ENCODE data around the gene CPSF4L. TPM values are rescaled to one million over a fixed set of nuclear protein-coding genes. Genes with fewer than 3 reads are reported as not detected.

CPSF4L gene
- total and polyA plus RNA-seq, 2 donors (not counting 3 experiments of a cell fraction or from before 2014, with no cell fraction given) = not detected

- no peaks in the 10 kb centered on the region for H4K20me1 ChIP-seq (replicated peaks; ENCODE audit: control insufficient read depth, extremely low read depth, insufficient read depth, low read length)
- DNase-seq (ENCODE audit: low read depth, low spot score) (no peak), FAIRE-seq (no peak)
- no peaks in the 10 kb centered on the region for H3K9me1 ChIP-seq (replicated peaks; ENCODE audit: control insufficient read depth, extremely low read depth, insufficient read depth, low read length)
- H3K27ac ChIP-seq (ENCODE audit: insufficient read depth, low read depth, low read length) = no peak overlapping the region
- intact Hi-C loops (cut with micrococcal nuclease) (loop anchor here (5.0 kb wide), 1 partner anchor 61 kb away; a partner anchor contains a TSS), dilution Hi-C loops (cut with MboI; ENCODE audit: extremely low pct_ligation_motif_present, low sequenced_read_pairs) (no loop called here)
- no peak overlapping the region for H2AFZ ChIP-seq (ENCODE audit: low read depth, low read length)
- H3K4me3 ChIP-seq (replicated peaks in 1 of 3; ENCODE audit: insufficient read depth in 1 of 3, low read depth in 1 of 3, low read length in 3 of 3) = no peak overlapping the region
- no peaks in the 10 kb centered on the region for H3K27me3 ChIP-seq (ENCODE audit: control insufficient read depth in 2 of 2, insufficient read depth in 2 of 2, low read length in 2 of 2)
- H3K4me1 ChIP-seq (ENCODE audit: control insufficient read depth, extremely low read depth, insufficient read depth, low read length) = peaks cover 25% of the 10 kb centered on the region
- ChIA-PET POLR2A (no interaction called here), CTCF (interaction anchor here (2.9 kb wide), 1 partner anchor 77 kb away, joined by 12 read pairs; no protein-coding TSS in a partner anchor)
- TF ChIP-seq MYC (IDR thresholded peaks at IDR 0.05; ENCODE audit: low read depth, low read length) = no peak
- no peak for TF ChIP-seq FOS (IDR thresholded peaks at IDR 0.05; ENCODE audit: borderline replicate concordance, insufficient read depth, low read length)
- no peak for TF ChIP-seq EZH2 (IDR thresholded peaks at IDR 0.05; ENCODE audit: borderline replicate concordance, low read depth, low read length, severe bottlenecking)
- no peak for TF ChIP-seq GATA2 (IDR thresholded peaks at IDR 0.05; ENCODE audit: insufficient read depth, insufficient read length, low read depth, low read length)
- no peak for TF ChIP-seq MAX (IDR thresholded peaks at IDR 0.05; ENCODE audit: insufficient read depth, insufficient read length)
- no peak for TF ChIP-seq POLR2AphosphoS5 (IDR thresholded peaks at IDR 0.05; ENCODE audit: insufficient read depth, low read depth, low read length)
- H3K79me2 ChIP-seq (ENCODE audit: control insufficient read depth, insufficient read depth, low read length) = peaks cover 64% of the 10 kb centered on the region
- no peaks in the 10 kb centered on the region for H3K9me3 ChIP-seq (replicated peaks; ENCODE audit: control insufficient read depth, insufficient read depth, low read length)
- no peak overlapping the region for H3K9ac ChIP-seq (replicated peaks; ENCODE audit: extremely low read depth, insufficient read depth, low read length)
- no TSS peak for BruUV-seq (replicated peaks)
- H3K36me3 ChIP-seq (ENCODE audit: control insufficient read depth in 2 of 2, extremely low read depth in 1 of 2, insufficient read depth in 2 of 2, low read length in 2 of 2) = no peaks in the 10 kb centered on the region
- no peak overlapping the region for H3K4me2 ChIP-seq (ENCODE audit: insufficient read depth, low read length)
Observed at GRCh38 chr17:73293480-73293911, 31.8 kb upstream of the CPSF4L start.

GRCh38 chr17:73293031-73293430 is 31.4 kb upstream of the CPSF4L start:
- ChIA-PET POLR2A (no interaction called here), CTCF (interaction anchor here (1.5 to 2.9 kb wide), 2 partner anchors 11 to 77 kb away, joined by 7 to 12 read pairs; no protein-coding TSS in a partner anchor)
- no peak overlapping the region for H3K4me3 ChIP-seq (replicated peaks in 1 of 3; ENCODE audit: insufficient read depth in 1 of 3, low read depth in 1 of 3, low read length in 3 of 3)
- no peaks in the 10 kb centered on the region for H3K9me1 ChIP-seq (replicated peaks; ENCODE audit: control insufficient read depth, extremely low read depth, insufficient read depth, low read length)
- TF ChIP-seq MAX (IDR thresholded peaks at IDR 0.05; ENCODE audit: insufficient read depth, insufficient read length) (no peak), MYC (IDR thresholded peaks at IDR 0.05; ENCODE audit: low read depth, low read length) (no peak), GATA2 (IDR thresholded peaks at IDR 0.05; ENCODE audit: insufficient read depth, insufficient read length, low read depth, low read length) (no peak), JUN (IDR thresholded peaks at IDR 0.05; ENCODE audit: borderline replicate concordance, insufficient read depth, insufficient read length, low read depth) (no peak)
- intact Hi-C loops (cut with micrococcal nuclease) = loop anchor here (5.0 kb wide), 1 partner anchor 61 kb away; a partner anchor contains a TSS
- no peak overlapping the region for H3K9ac ChIP-seq (replicated peaks; ENCODE audit: extremely low read depth, insufficient read depth, low read length)
- DNase-seq (ENCODE audit: low read depth, low spot score) = no peak
- FAIRE-seq = no peak
- peaks cover 25% of the 10 kb centered on the region for H3K4me1 ChIP-seq (ENCODE audit: control insufficient read depth, extremely low read depth, insufficient read depth, low read length)
- no peak overlapping the region for H3K27ac ChIP-seq (ENCODE audit: insufficient read depth, low read depth, low read length)
- no peaks in the 10 kb centered on the region for H4K20me1 ChIP-seq (replicated peaks; ENCODE audit: control insufficient read depth, extremely low read depth, insufficient read depth, low read length)
- H3K36me3 ChIP-seq (ENCODE audit: control insufficient read depth in 2 of 2, extremely low read depth in 1 of 2, insufficient read depth in 2 of 2, low read length in 2 of 2) = no peaks in the 10 kb centered on the region
- H3K4me2 ChIP-seq (ENCODE audit: insufficient read depth, low read length) = no peak overlapping the region
- no peak overlapping the region for H2AFZ ChIP-seq (ENCODE audit: low read depth, low read length)
- BruUV-seq (replicated peaks) = no TSS peak
- peaks cover 60% of the 10 kb centered on the region for H3K79me2 ChIP-seq (ENCODE audit: control insufficient read depth, insufficient read depth, low read length)
- no peaks in the 10 kb centered on the region for H3K9me3 ChIP-seq (replicated peaks; ENCODE audit: control insufficient read depth, insufficient read depth, low read length)
- dilution Hi-C loops (cut with MboI; ENCODE audit: extremely low pct_ligation_motif_present, low sequenced_read_pairs) = no loop called here
- H3K27me3 ChIP-seq (ENCODE audit: control insufficient read depth in 2 of 2, insufficient read depth in 2 of 2, low read length in 2 of 2) = no peaks in the 10 kb centered on the region

Measured in endothelial cell of umbilical vein (primary cell).